HFF-Myc (cell line): Measurements from ENCODE around the gene EBPL.

Experiments
- DNase-seq: peaks from one replicate; pipeline ENCODE4 v3.0.0-alpha.2; 2011; ENCODE audit warnings: low read depth; ENCODE audit errors: extremely low read depth
- H3K4me3 ChIP-seq: replicated peaks from 2 replicates; pipeline ENCODE4 v1.5.1; 2011; ENCODE audit warnings: low read depth, mild to moderate bottlenecking, control low read depth, low read length
- CTCF ChIP-seq: IDR thresholded peaks from 2 replicates; pipeline ENCODE4 v1.5.1; 2012; ENCODE audit warnings: mild to moderate bottlenecking, low read depth, low read length, control low read depth; ENCODE audit errors: missing control alignments

Gene EBPL

DNA sequence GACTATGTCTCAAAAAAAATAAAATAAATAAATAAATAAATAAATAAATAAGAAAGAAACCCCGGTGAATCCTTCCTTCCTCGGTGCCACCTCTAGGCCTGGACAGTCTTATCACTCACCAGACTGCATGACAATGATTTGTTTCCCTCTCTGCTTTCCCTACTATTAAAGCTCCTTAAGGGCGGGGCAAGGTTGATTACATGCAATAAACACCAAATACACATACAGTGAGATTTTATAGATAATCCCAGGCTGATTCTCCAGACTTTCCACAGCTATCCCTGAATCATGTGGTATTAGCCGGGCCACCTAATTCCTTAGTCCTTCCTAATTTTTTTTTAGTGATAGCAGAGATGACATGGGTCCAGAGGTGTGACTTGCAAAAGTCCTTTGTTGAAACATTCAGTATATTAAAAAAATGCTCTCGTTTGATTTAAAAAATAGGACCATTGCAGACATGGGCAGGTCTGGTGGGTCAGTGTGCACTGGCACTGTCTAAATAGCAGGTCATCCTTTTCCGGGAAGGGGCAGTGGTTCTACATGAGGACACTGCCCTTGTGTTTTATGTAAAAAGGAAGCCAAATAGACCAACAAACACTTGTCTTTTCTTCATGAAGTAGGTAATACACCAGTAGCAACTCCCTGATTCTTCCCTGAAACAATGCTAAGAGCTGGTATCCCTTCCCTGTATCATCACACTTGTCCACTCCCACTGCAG lies 14.5 kb downstream of the EBPL start:
- no peak for DNase-seq
- TF ChIP-seq CTCF, result no peak
- H3K4me3 ChIP-seq, result no peak overlapping the region

DNA sequence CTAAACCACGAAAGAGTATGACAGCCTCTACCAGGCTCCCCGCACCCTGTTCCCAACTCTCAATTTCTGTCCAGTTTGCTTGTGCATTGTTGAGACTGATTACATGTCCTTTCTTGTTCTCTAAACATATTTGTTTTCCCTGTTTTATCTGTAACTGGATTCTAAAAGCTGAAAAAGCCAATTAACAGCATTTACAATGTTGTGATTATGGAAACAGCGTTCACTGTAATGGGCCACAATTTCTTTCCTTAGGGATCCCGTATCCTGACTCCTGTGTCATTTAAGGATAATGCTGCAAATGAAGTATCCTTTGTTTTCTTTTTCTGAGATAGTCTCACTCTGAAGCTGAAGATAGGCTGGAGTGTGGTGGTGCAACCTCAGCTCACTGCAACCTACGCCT lies 20.5 kb downstream of the EBPL start:
- no peak for DNase-seq
- no peak for TF ChIP-seq CTCF
- H3K4me3 ChIP-seq, result no peak overlapping the region

DNA sequence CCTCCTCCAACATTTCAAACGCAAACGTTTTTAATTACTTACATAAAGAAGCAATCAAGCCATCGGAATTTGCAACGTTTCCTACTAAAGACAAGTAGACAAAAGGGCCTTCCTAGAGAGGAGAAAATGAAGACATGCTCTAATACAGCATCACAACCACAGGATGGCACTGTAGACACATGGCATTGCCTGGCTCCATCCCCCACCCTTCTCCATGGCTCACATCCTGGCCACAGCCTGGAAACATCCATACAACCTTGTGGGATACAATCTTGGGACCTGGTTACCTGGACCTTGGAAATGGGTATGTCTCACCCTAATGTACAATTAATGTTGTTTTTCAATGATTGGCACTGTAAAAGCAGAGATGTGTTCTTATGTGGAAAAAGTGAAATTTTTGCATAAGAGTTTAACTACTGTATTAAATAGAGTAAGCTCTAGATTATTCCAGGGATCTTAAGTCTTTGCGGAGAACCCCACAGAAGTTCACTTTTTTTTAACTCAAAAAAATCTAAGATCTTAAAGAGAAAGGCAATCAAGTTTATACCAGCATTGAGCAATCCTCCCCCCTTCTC lies 21.5 kb downstream of the EBPL start:
- peak; percentile 33 for DNase-seq

GRCh38 chr13:49667773-49668172 lies 23.5 kb downstream of the EBPL start:
- no peak for TF ChIP-seq CTCF
- H3K4me3 ChIP-seq, result no peak overlapping the region
- no peak for DNase-seq

More for the DNA sequence above, 21.5 kb downstream of the EBPL start:
- H3K4me3 ChIP-seq, result no peak overlapping the region
- peak; percentile 55 for TF ChIP-seq CTCF

- TF ChIP-seq CTCF, result no peak
- no peak overlapping the region for H3K4me3 ChIP-seq
- no peak for DNase-seq
Observed at GRCh38 chr13:49664606-49665005, 26.7 kb downstream of the EBPL start.

- no peak for TF ChIP-seq CTCF
- no peak for DNase-seq
Observed at GRCh38 chr13:49657241-49657641, 34.0 kb downstream of the EBPL start.

DNA sequence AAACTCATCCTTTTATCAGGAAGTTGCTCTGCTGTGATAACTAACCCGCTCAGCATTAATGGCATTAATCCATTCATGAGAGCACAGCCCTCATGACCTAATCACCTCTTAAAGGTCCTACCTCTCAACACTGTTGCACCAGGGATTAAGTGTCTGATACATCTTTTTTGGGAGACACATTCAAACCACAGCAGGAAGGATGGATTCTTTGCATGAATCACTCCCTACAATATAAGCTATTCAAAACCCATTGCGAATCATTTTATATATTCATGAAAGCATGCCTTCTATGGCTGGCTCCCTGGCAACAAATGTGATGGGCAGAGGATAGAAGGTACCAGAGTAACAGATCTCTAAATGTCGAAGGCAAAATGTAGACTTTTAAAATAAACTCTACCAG lies 35.4 kb downstream of the EBPL start:
- DNase-seq, result no peak
- no peak for TF ChIP-seq CTCF
- H3K4me3 ChIP-seq, result no peak overlapping the region

More at GRCh38 chr13:49657241-49657641, 34.0 kb downstream of the EBPL start:
- H3K4me3 ChIP-seq, result no peak overlapping the region
